Measurements from ENCODE around the gene MMEL1. TPM values are rescaled to one million over a fixed set of nuclear protein-coding genes. Genes with fewer than 3 reads are reported as not detected.

Gene MMEL1
- total RNA-seq, 1 experiment from 2014 or later: not detected

GRCh38 chr1:2596530-2597333 is 36.1 kb downstream of the MMEL1 start:
- in situ Hi-C loops (cut with HindIII; ENCODE audit: low pct_unique_long_range_greater_than_20kb, low sequenced_read_pairs): no loop called here
- DNase-seq (ENCODE audit: low read depth): no peak

GRCh38 chr1:2595812-2596529 is 36.8 kb downstream of the MMEL1 start:
- in situ Hi-C loops (cut with HindIII; ENCODE audit: low pct_unique_long_range_greater_than_20kb, low sequenced_read_pairs): no loop called here
- no peak for DNase-seq (ENCODE audit: low read depth)

- DNase-seq (ENCODE audit: low read depth): no peak
- in situ Hi-C loops (cut with HindIII; ENCODE audit: low pct_unique_long_range_greater_than_20kb, low sequenced_read_pairs): no loop called here
Observed at GRCh38 chr1:2595261-2595811, 37.5 kb downstream of the MMEL1 start.

GRCh38 chr1:2594641-2595131 is 38.1 kb downstream of the MMEL1 start:
- DNase-seq (ENCODE audit: low read depth): no peak
- in situ Hi-C loops (cut with HindIII; ENCODE audit: low pct_unique_long_range_greater_than_20kb, low sequenced_read_pairs): no loop called here

- DNase-seq (ENCODE audit: low read depth): no peak
- in situ Hi-C loops (cut with HindIII; ENCODE audit: low pct_unique_long_range_greater_than_20kb, low sequenced_read_pairs): no loop called here
Observed at GRCh38 chr1:2594001-2594640, 38.7 kb downstream of the MMEL1 start.

- no peak for DNase-seq (ENCODE audit: low read depth)
- in situ Hi-C loops (cut with HindIII; ENCODE audit: low pct_unique_long_range_greater_than_20kb, low sequenced_read_pairs): no loop called here
Observed at GRCh38 chr1:2593251-2593878, 39.5 kb downstream of the MMEL1 start.

- no peak for DNase-seq (ENCODE audit: low read depth)
- in situ Hi-C loops (cut with HindIII; ENCODE audit: low pct_unique_long_range_greater_than_20kb, low sequenced_read_pairs): no loop called here
Observed at GRCh38 chr1:2592672-2593071, 40.1 kb downstream of the MMEL1 start.

GRCh38 chr1:2591581-2592261 is 41.1 kb downstream of the MMEL1 start:
- in situ Hi-C loops (cut with HindIII; ENCODE audit: low pct_unique_long_range_greater_than_20kb, low sequenced_read_pairs): no loop called here
- DNase-seq (ENCODE audit: low read depth): no peak

- no peak for DNase-seq (ENCODE audit: low read depth)
- in situ Hi-C loops (cut with HindIII; ENCODE audit: low pct_unique_long_range_greater_than_20kb, low sequenced_read_pairs): no loop called here
Observed at GRCh38 chr1:2591233-2591580, 41.6 kb downstream of the MMEL1 start.

- no peak for DNase-seq (ENCODE audit: low read depth)
- in situ Hi-C loops (cut with HindIII; ENCODE audit: low pct_unique_long_range_greater_than_20kb, low sequenced_read_pairs): no loop called here
Observed at GRCh38 chr1:2590233-2591141, 42.3 kb downstream of the MMEL1 start.

- DNase-seq (ENCODE audit: low read depth): no peak
- in situ Hi-C loops (cut with HindIII; ENCODE audit: low pct_unique_long_range_greater_than_20kb, low sequenced_read_pairs): no loop called here
Observed at GRCh38 chr1:2589431-2590232, 43.2 kb downstream of the MMEL1 start.

GRCh38 chr1:2588661-2589430 is 44.0 kb downstream of the MMEL1 start:
- in situ Hi-C loops (cut with HindIII; ENCODE audit: low pct_unique_long_range_greater_than_20kb, low sequenced_read_pairs): no loop called here
- no peak for DNase-seq (ENCODE audit: low read depth)

GRCh38 chr1:2587860-2588571 is 44.8 kb downstream of the MMEL1 start:
- in situ Hi-C loops (cut with HindIII; ENCODE audit: low pct_unique_long_range_greater_than_20kb, low sequenced_read_pairs): no loop called here
- DNase-seq (ENCODE audit: low read depth): no peak

GRCh38 chr1:2587071-2587859 is 45.6 kb downstream of the MMEL1 start:
- DNase-seq (ENCODE audit: low read depth): peak; percentile 22
- in situ Hi-C loops (cut with HindIII; ENCODE audit: low pct_unique_long_range_greater_than_20kb, low sequenced_read_pairs): no loop called here
